C4-2B (cell line): Measurements from ENCODE around the gene TMBIM1.
A peak's percentile ranks its signal among the peaks of the same experiment; 100 is the strongest.

Source experiments
- H3K27ac ChIP-seq: fragments of 450-650 bp; 2 replicates; pipeline ENCODE4 v1.5.1; 2017
- CTCF ChIP-seq: fragments of 450-650 bp; conservative IDR thresholded peaks from 2 replicates; pipeline ENCODE4 v1.5.1; 2017; ENCODE audit warnings: mild to moderate bottlenecking
- ZFX ChIP-seq: fragments of 450-650 bp; IDR thresholded peaks from 2 replicates; pipeline ENCODE4 v1.6.1; 2017

Gene TMBIM1

GRCh38 chr2:218261423-218262236 lies 30.7 kb downstream of the TMBIM1 start:
- TF ChIP-seq ZFX (no peak), CTCF (no peak)
- no peak overlapping the region for H3K27ac ChIP-seq

GRCh38 chr2:218260742-218261422 lies 31.4 kb downstream of the TMBIM1 start, which contains the start of gene GPBAR1:
Gene GPBAR1, plus strand, starts transcription at chr2:218261015. Its CDS starts 1,710 bp downstream, at chr2:218262725.
- TF ChIP-seq CTCF = no peak
- TF ChIP-seq ZFX = no peak
- no peak within 1 kb of the TSS for H3K27ac ChIP-seq

- TF ChIP-seq ZFX (no peak), CTCF (no peak)
- H3K27ac ChIP-seq = no peak overlapping the region
Observed at GRCh38 chr2:218260166-218260565, 32.1 kb downstream of the TMBIM1 start.

- H3K27ac ChIP-seq = no peak overlapping the region
- TF ChIP-seq CTCF (no peak), ZFX (no peak)
Observed at GRCh38 chr2:218259099-218259961, 33.0 kb downstream of the TMBIM1 start.

GRCh38 chr2:218257390-218257981 lies 34.8 kb downstream of the TMBIM1 start:
- H3K27ac ChIP-seq = no peak overlapping the region

More at GRCh38 chr2:218257390-218257981, 34.8 kb downstream of the TMBIM1 start:
- TF ChIP-seq CTCF = peak; percentile 72
- TF ChIP-seq ZFX = no peak
